Heart left ventricle (tissue), 16 donors: ENCODE data around the gene PTTG1IP. TPM values are rescaled to one million over a fixed set of nuclear protein-coding genes. Genes with fewer than 3 reads are reported as not detected.

Experiments used
- ATAC-seq, 4 donors: fragments of 200-7000 bp; cut with Tn5 transposase; one replicate each; pipeline ENCODE4 v1.9.1; 2020 to 2022; ENCODE audit warnings: moderate library complexity in 4 of 4, mild to moderate bottlenecking in 3 of 4, moderate number of reproducible peaks in 1 of 4
- DNase-seq, 5 donors: peaks; one replicate each; pipeline ENCODE4 v3.0.0-alpha.2; 2020
- H3K27ac ChIP-seq, 12 donors: fragments of 200-600 bp; sonication (generic) in 4 of 12; one replicate each; pipeline versions ENCODE4 v1.5.0 to v1.8.0; 2016 to 2022; ENCODE audit warnings: mild to moderate bottlenecking in 2 of 12
- H3K27me3 ChIP-seq, 9 donors: fragments of 200-600 bp; sonication (generic) in 2 of 9; one replicate each; pipeline versions ENCODE4 v1.5.1 to v1.8.0; 2016 to 2022; ENCODE audit warnings: mild to moderate bottlenecking in 3 of 9
- H3K36me3 ChIP-seq, 9 donors: fragments of 200-600 bp; sonication (generic) in 2 of 9; one replicate each; pipeline versions ENCODE4 v1.5.0 to v1.8.0; 2018 to 2022; ENCODE audit warnings: mild to moderate bottlenecking in 2 of 9
- H3K4me1 ChIP-seq, 12 donors: fragments of 200-600 bp; sonication (generic) in 4 of 12; one replicate each; pipeline versions ENCODE4 v1.5.0 to v1.8.0; 2016 to 2022; ENCODE audit warnings: mild to moderate bottlenecking in 3 of 12
- H3K4me3 ChIP-seq, 12 donors: fragments of 200-600 bp; sonication (generic) in 4 of 12; one replicate each; pipeline versions ENCODE4 v1.5.0 to v1.8.0; 2017 to 2022; ENCODE audit warnings: mild to moderate bottlenecking in 9 of 12, moderate library complexity in 4 of 12
- H3K9me3 ChIP-seq, 12 donors: fragments of 200-600 bp; sonication (generic) in 4 of 12; one replicate each; pipeline versions ENCODE4 v1.5.0 to v1.8.0; 2016 to 2022; ENCODE audit warnings: mild to moderate bottlenecking in 1 of 12
- POLR2A ChIP-seq, 2 donors: fragments of 450-650 bp; IDR thresholded peaks; one replicate each; pipeline ENCODE4 v1.6.1; 2017; ENCODE audit warnings: antibody characterized with exemption in 2 of 2, mild to moderate bottlenecking in 2 of 2, moderate library complexity in 2 of 2
- WGBS, 4 donors: extraction: QIAGEN DNeasy Blood & Tissue Kit in 2 of 4; methylation state at CpG; one replicate each; pipeline versions ENCODE4 v1.1.5 to v1.1.7; 2013 to 2018; 5-methylcytosine and 5-hydroxymethylcytosine counted together
- intact Hi-C, 10 donors: fragments of 100-400 bp; cut with DNase I; formaldehyde crosslinking; loops; one replicate each; pipeline versions ENCODE4 v1.11.1 to v1.14.2; 2022
- polyA plus RNA-seq, 2 donors: library from polyadenylated mRNA; stranded (reverse); fragments of 200-250 nt; gene quantifications; one replicate each; pipeline ENCODE4 v1.2.3, GENCODE V29; 2013
- total RNA-seq, 9 donors: library from RNA; depleted of rRNA in 2 of 9; stranded (reverse); fragments of >200 nt in 2 of 9; fragmentation: NEBNext Ultra II Directional in 3 of 9; extraction: Animal tissue kit (Norgen Biotek cat#: 25700) in 3 of 9; gene quantifications; one replicate each; pipeline versions ENCODE4 v1.1.0 to v1.2.4, GENCODE V29; 2016 to 2023
- TF ChIP-seq, protein P1 (sequence below), 12 donors: fragments of 200-600 bp; sonication (generic) in 4 of 12; IDR thresholded peaks; one replicate each; pipeline versions ENCODE4 v1.5.0 to v1.8.0; 2018 to 2022; ENCODE audit warnings: antibody characterized with exemption in 12 of 12, mild to moderate bottlenecking in 5 of 12
- donor health status: ischemic (EF 13 %, LVEDD 7.1; RV severe dilation, severe dysfunction).
- donor health status: healthy with polysubstance abuse.
- donor health status: DM: no; HTN: yes; CAD: no.
- donor health status: DM: no; HTN: no; CAD: no.
- donor health status: ischemic (EF 25% LVEDD 6.9; RV normal size, moderate dysfunction).
- donor health status: ischemic (EF 25% LVEDD 5.7; RV mildly dilated, moderate dysfunction).
- donor health status: healthy.
- donor health status: DM: yes; HTN: yes; CAD: no.
- donor health status: ischemic (EF 35%, LVEDD 5.7; RV mildly dilated, moderate dysfunction).
- donor health status: nonischemic (EF 11% LVEDD 7.7; RV severe dilation, severe dysfunction).
- donor health status: DM: yes; HTN: yes; CAD: no.
- donor health status: PGD.
- donor health status: ischemic (EF 29% LVEDD 5.4; RV normal size, mild dysfunction).
- donor health status: nonischemic (EF 23%, LVEDD 6.1; RV moderate dilation, normal function).

PTTG1IP gene
- total and polyA plus RNA-seq, 11 donors = 126 to 319 (median 172) TPM

- TF ChIP-seq, protein P1, sequence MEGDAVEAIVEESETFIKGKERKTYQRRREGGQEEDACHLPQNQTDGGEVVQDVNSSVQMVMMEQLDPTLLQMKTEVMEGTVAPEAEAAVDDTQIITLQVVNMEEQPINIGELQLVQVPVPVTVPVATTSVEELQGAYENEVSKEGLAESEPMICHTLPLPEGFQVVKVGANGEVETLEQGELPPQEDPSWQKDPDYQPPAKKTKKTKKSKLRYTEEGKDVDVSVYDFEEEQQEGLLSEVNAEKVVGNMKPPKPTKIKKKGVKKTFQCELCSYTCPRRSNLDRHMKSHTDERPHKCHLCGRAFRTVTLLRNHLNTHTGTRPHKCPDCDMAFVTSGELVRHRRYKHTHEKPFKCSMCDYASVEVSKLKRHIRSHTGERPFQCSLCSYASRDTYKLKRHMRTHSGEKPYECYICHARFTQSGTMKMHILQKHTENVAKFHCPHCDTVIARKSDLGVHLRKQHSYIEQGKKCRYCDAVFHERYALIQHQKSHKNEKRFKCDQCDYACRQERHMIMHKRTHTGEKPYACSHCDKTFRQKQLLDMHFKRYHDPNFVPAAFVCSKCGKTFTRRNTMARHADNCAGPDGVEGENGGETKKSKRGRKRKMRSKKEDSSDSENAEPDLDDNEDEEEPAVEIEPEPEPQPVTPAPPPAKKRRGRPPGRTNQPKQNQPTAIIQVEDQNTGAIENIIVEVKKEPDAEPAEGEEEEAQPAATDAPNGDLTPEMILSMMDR (IDR thresholded peaks at IDR 0.05) = peak in 1 of 12 donors; percentile 1
- peak in 1 of 2 donors; percentile 83 for TF ChIP-seq POLR2A (IDR thresholded peaks at IDR 0.05)
- H3K9me3 ChIP-seq = no peaks in the 10 kb centered on the region
- WGBS, 4 donors = 0 to 1% (median 0%) methylated on average over 59 to 97 of the region's 97 CpGs
- peak; percentile 82 to 93 (median 86) for DNase-seq
- H3K4me1 ChIP-seq = peaks cover 0 to 35% (median 21%) of the 10 kb centered on the region in 12 donors
- no peaks in the 10 kb centered on the region for H3K27me3 ChIP-seq
- peak within 1 kb of the TSS; percentile 71 to 97 (median 89) for H3K4me3 ChIP-seq
- peak within 1 kb of the TSS; percentile 61 to 86 (median 74) for H3K27ac ChIP-seq
- intact Hi-C loops = loop anchor here (1.0 to 5.0 kb wide), 8 partner anchors 44 to 136 kb away; partner anchors contain the start of gene PTTG1IP (in 6 of the 10)
- peaks cover 0 to 54% (median 38%) of the 10 kb centered on the region in 9 donors for H3K36me3 ChIP-seq
- peak; percentile 81 to 98 (median 96) for ATAC-seq
These were observed 71.8 kb downstream of the PTTG1IP start, which contains the start of gene UBE2G2 for GRCh38 chr21:44801468-44802395. TSS of gene UBE2G2 (minus strand) at chr21:44801820. CDS start at chr21:44801748, 72 bp downstream.

DNA sequence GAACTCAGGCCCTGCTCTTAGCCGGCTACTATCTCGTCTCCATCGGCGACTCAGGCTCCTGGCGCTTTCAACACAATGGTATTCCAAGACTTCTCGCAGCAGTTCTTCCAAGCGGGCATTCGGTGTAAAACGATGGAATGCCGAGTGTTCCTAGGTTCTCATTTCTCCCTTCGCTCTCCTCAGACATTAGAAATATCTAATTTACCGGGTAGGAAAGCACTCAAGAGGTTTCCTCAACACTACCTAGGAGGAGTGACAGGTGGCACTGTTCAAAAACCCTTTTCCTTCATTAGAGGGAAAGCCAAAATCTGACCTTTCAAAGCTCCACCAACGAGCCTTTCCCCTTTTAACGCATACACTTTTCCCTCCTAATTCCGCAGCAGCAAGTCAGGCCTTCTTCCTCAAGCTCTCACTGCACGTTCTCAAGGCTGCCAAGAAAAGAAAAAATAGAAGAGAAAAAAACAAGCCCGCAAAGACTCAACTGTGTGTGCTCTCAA, 72.5 kb downstream of the PTTG1IP start:
- intact Hi-C loops = loop anchor here in 9 of 10 donors (1.0 to 5.0 kb wide), 8 partner anchors 44 to 136 kb away; partner anchors contain the start of gene PTTG1IP (in 6 of the 9)
- Histone ChIP-seq H3K27ac (peak overlapping the region; percentile 61 to 86 (median 74)), H3K27me3 (no peaks in the 10 kb centered on the region), H3K4me1 (peaks cover 0 to 35% (median 21%) of the 10 kb centered on the region in 12 donors), H3K36me3 (peaks cover 0 to 53% (median 38%) of the 10 kb centered on the region in 9 donors), H3K4me3 (peak overlapping the region; percentile 71 to 97 (median 89)), H3K9me3 (no peaks in the 10 kb centered on the region)
- ATAC-seq (peak in 1 of 4 donors; percentile 27), DNase-seq (no peak)
- no peak for TF ChIP-seq POLR2A (IDR thresholded peaks at IDR 0.05)
- TF ChIP-seq, protein P1 (IDR thresholded peaks at IDR 0.05) = peak in 5 of 12 donors; percentile 9 to 44 (median 18)
- 2 to 3% (median 2%) methylated on average over 17 of the region's 17 CpGs for WGBS, 4 donors

- H3K36me3 ChIP-seq = peaks cover 0 to 46% (median 28%) of the 10 kb centered on the region in 9 donors
- intact Hi-C loops = loop anchor here in 9 of 10 donors (2.0 to 5.0 kb wide), 7 partner anchors 72 to 137 kb away; partner anchors contain the start of gene PTTG1IP (in 6 of the 9)
- TF ChIP-seq, protein P1 (IDR thresholded peaks at IDR 0.05) = peak in 10 of 12 donors; percentile 15 to 47 (median 30)
- TF ChIP-seq POLR2A (IDR thresholded peaks at IDR 0.05) = no peak
- H3K27ac ChIP-seq = no peak overlapping the region
- no peak for DNase-seq
- H3K27me3 ChIP-seq = no peaks in the 10 kb centered on the region
- 51 to 56% (median 53%) methylated on average over 12 of the region's 12 CpGs for WGBS, 4 donors
- ATAC-seq = no peak
- no peaks in the 10 kb centered on the region for H3K9me3 ChIP-seq
- H3K4me3 ChIP-seq = peak overlapping the region in 8 of 12 donors; percentile 73 to 96 (median 88)
- peaks cover 0 to 39% (median 21%) of the 10 kb centered on the region in 12 donors for H3K4me1 ChIP-seq
These were observed 73.4 kb downstream of the PTTG1IP start for GRCh38 chr21:44800103-44800502.
